GM21515 (cell line): Measurements from ENCODE around the gene ZNF532.
"Not testable (repeated sequence)": the region's sequence is repeated elsewhere in the genome, so short reads cannot be mapped to it uniquely, and the experiment has no call there.

Source experiments
- ATAC-seq: cut with Tn5 transposase; IDR thresholded peaks from one replicate; pipeline ENCODE4 v1.9.1; 2021; ENCODE audit not compliant: unreplicated experiment

ZNF532 gene

DNA sequence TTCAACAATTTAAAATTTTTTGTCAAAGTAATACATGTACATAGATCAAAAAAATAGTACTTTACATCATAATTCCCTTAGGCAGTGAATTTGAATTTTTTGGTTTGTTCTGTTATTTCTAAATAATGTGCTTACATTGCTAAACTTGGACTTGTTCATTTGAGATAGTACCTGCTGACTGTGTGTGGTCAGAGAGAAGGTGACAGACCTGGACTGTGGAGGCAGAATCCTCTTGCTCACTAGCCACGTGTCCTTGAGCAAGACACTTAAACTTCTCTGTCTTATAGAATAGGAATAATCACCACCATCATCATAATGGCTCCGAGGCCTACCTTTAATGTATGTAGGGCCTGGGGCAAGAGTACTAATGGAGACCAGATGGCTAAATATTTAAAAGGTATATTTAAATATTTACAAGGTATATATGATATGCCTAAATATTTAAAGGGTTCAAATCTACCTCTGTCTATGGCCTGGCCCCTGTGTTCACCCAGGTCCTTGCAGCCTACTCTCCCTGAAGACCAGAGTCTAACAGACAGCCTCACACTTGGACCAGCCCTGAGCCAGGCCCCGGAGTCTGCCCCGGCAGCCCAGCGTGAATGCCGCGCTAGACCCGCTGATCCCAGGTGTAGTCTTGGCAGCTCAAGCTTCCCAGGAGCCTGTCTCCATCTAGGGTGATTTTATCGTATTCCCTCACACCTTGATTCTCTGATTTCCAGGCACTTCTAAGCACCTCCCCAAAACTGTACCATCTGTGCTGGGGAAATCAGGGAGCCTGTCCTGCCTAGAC is 33.5 kb downstream of the ZNF532 start:
- ATAC-seq, result no peak

DNA sequence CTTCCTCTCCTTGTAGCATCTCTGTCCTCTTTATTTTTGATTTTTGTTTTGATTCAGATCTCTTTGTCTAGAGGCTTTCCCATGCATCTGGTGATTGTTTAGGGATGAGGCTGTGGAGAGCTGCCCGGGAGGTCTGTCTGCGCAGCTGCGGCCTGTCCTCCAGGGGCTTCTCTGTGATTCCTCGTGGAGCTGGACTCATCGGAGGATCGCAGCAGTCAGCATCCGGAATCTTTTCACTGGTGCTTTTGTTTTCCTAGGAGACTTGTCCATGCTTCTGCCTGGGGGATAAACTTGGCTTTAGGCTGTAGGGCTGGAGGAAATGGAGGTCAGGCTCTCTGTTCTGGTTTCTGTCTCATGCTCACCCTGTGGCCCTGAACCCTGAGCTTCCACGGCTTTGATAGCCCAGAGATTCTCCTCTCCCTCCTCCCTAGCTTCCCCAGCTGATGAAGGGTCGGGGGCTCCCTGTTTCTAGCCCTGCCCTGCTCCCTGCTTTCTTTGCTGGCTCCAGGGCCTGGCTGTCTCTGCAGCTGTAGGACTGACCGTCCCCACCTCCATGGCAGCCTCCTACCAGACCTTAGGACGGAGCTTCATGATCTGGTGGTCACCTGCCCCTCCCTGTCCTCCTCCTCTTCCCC is 35.5 kb downstream of the ZNF532 start:
- no peak for ATAC-seq

DNA sequence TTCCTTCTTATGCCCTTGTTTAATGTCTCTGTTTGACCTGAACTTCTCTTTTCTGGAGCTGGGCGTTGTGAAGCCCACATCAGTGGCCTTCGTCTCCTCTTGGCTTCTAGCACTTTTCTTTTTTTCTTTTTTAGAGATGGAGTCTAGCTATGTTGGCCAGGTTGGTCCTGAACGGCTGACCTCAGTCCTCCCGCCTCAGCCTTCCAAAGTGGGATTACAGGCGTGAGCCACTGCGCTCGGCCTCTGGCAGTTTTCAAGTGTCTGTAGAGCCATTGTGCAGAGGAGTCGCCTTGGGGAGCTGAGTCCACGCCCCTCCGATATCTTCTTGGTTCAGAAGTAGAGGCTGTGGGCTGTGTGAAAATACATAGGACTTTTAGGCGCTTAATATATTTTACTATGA is 36.5 kb downstream of the ZNF532 start:
- ATAC-seq, result no peak

DNA sequence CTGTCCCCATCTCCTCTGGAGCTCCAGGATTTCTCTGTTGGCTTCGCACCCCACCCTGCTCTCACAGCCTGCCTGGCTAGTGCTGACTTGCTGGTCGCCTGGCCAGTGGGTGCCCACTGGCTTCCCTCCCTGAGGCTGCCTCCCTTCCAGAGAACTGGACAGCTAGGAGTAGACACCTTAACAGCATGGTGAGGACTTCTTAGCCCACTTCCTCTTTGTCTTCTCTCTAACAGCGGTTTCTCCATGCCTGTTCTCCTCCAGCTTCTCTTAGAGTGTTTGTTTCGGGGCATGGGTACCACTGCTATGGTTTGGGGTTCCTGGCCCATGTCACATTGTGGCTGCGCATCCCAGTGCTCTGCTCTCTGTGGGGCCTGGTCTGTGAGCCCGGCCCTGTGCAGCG is 37.1 kb downstream of the ZNF532 start:
- ATAC-seq, result no peak

DNA sequence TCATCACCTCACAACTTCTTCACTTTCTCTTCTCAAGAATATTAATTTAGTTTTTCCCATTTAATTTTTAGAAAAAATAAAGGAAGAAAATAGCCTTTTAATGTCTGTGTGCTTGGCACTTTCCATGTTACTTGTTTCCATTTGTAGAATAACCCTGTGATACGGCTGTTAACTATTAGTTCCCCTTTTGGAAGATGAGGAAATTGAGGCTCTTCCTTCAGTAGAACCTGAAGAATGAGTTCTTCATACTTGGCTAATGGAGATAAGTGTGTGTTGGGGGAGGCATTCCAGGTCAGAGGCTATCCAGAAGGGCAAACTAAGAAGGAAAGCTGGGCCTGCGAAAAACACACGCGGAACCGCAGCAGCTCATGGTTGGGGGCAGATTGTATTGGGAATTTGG is 38.3 kb downstream of the ZNF532 start:
- no peak for ATAC-seq

DNA sequence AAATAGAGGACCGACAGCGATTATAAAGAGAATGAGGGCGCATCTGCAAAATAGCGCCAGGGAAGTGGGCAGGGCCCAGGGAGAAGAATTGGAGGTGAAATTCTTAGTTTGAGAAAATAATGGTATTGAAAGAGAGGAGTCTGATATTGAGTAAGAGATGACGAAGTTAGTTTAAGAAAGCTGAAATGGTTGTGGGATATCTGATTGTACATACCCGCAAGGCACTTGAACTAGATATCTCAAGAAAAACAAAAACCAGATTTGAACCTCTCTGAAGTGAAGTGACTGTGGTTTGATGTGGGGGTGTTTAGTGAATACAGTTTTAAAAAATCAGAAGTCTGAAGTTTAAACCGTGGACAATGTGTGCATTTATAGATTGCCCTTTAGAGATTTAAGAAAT is 38.9 kb downstream of the ZNF532 start:
- no peak for ATAC-seq

DNA sequence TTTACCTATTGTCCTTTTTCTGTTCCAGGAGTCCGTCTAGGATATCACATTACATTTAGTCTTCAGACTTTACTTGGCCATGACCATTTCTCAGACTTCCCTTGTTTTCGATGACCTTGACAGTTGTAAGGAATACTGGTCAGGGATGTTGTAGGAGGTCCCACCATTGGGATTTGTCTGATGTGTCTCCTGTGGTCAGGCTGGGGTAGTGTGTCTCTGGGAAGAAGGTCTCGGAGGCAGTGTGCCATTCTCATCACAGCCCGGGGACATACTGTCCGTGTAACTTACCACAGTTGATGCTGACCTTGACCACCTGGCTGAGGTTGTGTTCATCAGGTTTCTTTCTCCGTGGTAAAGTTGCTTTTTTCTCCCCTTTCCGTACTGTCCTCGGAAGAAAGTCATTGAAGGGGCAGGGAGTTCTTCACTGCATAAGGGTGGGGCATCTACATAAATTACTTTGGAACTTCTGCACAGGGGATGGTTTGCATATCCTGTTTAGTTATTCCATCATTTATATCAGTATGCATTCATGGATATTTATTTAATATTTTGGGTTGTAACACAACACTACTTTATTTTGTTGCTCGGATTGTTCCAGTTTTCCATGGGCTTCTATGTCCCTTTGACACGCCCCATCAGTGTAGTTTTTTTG is 41.2 kb downstream of the ZNF532 start:
- ATAC-seq, result no peak

DNA sequence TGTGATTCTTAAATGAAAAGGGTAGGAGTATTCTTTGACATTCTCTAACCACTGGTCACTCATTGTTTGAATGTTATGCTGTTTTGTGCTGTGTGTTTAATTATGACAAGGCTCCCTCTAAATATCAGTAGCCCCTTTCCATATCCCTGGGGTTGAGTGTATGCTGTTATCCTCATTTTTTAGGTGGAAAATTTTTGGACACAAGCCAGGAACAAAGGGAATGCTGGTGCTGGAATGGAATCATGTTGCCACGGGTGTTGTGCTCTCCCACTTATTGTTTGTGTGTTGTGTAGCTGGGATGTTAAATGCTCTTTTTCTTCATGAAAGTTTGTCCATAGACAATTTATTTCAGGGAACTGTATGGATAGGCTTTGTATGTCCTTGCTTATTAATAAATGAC is 43.3 kb downstream of the ZNF532 start:
- no peak for ATAC-seq

DNA sequence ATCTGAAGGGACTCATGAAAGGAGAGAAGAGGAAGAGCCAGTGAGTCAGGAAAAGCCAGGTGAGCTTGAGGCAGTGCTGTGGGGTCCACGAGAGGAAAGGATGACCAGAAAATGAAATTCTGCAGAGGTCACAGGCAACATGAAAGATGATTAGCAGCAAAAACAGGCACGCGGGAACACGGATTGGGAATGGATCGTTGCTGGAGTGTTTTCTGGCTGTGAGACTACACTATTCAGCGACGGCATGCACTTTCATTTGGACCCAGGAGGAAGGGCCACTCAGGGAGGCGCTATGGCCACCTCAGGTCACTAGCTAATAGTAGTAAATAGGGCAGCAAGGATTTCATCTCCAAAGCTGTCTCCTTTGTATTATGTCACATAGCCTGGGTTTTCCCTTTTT is 44.8 kb downstream of the ZNF532 start:
- ATAC-seq, result no peak

DNA sequence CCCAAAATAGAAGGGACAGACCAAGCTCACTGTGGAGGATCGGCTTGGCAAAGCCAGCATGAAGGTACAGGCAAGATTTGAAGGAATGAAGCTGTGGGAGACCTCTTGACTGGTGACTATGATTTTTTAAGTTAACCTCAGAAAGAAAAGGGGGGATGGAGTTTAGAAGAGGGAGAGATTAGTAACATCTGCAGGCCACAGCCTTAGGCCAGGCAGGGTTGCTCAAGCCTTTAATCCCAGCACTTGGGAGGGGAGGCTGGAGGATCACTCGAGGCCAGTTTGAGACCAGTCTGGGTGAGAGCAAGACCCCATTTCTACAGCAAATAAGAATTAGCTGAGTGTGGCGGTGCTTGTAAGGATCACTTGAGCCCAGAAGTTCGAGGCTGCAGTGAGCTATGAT is 46.6 kb downstream of the ZNF532 start:
- no peak for ATAC-seq

DNA sequence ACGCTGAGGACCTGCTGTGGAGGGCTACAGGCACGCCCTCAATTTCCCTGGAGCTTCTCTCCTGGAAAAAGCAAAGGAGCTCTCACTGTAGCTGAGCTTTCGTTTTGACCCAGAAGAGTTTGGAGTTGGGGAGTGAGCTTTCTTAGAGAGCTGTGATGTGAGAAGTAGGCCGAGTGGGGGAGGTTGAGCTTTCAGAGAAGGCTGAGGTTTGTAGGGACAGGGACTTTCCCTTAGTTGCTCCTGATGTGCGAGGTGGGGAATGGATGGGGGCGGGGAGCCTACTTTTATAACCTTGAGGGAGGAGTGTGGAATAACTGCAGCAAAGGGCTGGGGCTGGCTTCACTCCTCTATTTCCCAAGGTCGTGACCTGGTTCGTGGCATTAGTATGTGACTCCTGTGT is 47.1 kb downstream of the ZNF532 start:
- ATAC-seq, result no peak

DNA sequence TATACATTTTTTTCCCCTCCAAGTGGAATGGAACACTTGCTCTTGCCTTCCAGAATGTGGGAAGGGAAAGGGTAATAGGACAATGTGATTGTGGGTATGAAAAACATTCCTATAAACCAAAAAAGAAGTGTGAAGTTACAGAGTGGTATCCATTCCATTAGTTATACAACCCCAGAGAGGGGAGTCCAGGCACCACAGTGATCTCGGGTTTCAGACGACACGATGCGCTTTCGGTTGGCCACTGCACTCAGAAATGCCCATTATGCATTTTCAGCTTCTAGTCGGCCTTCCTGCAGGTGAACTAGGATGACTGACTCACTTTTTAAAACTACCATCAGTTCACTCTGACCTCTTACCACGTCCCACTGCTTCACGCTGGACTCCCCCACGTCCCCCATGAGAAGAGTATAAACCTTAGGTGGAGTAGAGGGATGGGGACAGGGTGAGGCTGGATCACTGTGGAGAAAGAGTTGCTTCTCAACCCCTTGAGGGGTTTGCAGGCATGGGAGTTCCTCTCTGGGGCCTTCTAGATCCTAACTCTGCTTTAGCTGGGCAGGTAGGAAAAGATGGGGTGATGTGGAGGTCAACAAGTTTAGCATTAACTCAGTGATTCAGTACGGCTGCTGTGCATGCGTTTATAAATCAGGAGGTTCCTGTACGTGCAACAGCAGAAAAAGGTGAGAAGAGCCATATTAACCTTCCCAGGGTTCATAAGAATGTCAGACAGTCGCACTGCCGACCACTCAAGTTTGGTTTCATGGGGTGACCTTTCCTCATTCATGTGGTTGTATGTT is 50.5 kb downstream of the ZNF532 start:
- ATAC-seq, result no peak

DNA sequence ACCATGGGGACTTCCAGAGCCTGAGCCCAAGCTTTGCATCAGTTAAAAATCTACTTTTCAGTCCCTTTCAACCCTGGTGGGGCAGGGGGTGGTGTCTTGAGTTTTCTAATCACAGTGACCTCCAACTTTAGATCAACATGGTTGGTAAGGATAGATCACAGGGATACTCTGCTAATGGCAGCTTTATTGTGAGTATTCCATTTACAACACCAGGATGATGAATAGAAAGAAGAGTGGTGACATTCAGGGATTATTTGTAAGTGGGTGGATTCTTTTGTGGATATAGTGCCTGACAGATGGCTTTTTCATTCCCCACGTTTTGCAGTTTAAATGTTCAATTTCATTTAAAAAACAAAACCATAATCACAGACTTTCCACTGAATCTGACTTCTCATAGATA is 51.3 kb downstream of the ZNF532 start:
- ATAC-seq, result no peak

DNA sequence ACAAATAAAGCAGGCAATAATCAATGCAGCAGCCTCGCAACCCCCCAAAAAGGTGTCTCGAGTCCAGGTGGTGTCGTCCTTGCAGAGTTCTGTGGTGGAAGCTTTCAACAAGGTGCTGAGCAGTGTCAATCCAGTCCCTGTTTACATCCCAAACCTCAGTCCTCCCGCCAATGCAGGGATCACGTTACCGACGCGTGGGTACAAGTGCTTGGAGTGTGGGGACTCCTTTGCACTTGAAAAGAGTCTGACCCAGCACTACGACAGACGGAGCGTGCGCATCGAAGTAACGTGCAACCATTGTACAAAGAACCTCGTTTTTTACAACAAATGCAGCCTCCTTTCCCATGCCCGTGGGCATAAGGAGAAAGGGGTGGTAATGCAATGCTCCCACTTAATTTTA is 55.3 kb downstream of the ZNF532 start:
- ATAC-seq, result not testable (repeated sequence)

DNA sequence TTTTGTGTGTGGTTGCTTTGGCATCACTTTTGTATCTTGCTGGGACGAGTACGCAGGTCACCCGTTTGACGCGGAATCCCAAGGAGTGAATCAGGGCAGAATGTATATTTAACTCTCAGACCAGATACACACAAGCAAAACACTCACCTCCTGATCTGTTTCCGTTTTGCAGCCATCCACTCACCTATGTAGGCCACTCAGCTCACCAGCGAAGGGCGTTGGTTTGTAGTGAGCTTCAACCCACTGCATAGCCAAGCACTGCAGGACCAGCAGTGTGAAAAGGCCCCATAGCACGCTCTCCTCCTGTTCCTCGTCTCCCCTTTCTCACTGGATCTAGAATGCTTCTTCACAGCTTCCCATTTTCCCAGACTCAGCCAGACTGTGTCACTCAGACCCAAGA is 58.3 kb downstream of the ZNF532 start:
- no peak for ATAC-seq

DNA sequence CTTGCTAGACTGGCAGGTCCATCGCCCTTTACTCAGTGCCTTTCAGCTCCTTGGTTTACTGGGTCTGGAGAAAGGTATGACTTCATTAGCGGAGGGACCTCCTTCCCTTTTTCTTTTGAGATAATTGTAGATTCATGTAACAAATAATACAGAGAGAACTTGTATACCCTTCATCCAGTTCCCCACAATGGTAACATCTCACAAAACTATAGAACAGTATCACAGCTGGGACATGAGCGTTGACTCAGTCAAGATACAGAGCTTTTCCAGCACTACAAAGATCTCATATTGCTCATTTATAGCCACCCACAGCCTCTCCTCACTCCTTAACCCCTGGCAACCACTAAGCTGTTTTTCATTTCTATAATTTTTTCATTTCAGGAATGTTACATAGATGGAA is 59.8 kb downstream of the ZNF532 start:
- no peak for ATAC-seq

DNA sequence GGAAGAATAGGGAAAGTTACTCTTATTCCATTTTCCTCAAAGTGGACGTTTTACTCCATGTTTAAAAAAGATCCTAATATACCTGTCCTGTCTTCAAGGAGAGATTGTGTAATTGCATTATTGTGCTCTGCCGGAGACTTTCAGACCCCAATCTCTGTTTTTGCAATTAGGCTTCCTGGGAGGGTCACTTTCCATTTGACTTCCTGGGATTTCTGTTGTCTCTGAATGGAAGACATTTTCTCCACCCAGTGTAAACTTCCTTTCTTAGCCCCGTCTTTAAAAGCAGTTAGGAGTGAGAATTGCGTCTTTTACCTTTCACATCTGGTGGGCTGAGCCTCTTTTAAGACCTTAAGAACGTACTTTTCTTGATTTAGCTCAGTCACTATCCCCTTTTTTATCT is 63.0 kb downstream of the ZNF532 start:
- no peak for ATAC-seq

DNA sequence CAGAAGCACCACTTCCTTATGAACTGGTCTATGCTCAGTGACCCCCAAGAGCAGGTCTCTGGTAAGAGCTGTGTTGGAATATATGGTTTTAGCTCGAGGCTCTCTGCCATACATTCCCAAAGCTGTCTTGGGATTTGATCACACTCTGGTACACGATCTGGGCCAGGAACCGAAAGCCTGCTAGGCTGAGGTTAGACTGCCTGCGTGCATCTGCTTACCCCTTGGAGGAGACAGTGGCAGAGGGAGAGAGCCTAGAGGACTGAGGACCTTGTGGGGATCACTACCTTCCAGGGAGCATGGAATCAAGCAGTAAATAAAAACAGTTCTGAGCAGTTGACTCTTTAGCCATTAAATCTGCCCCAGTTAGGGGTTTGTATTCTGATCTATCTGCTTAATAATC is 63.7 kb downstream of the ZNF532 start:
- ATAC-seq, result no peak

DNA sequence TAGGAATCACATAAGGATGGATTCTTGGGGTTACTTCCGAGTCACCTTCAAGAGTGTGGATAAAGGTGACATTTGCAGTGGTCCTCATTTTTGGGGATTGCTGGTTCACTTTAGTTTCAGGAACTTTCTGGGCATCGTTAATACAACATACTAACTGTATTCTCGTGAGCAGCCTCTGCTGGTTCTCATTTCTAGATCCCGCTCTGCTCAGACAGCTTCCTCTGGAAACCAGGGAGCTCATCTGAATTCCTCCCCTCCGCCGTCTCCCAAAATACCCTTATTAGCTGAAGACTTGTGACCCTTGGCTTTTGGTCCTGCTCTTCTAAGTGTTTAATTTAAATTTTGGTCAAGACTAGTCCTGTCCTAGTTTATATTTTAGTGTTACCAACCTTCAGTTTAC is 64.5 kb downstream of the ZNF532 start:
- no peak for ATAC-seq

DNA sequence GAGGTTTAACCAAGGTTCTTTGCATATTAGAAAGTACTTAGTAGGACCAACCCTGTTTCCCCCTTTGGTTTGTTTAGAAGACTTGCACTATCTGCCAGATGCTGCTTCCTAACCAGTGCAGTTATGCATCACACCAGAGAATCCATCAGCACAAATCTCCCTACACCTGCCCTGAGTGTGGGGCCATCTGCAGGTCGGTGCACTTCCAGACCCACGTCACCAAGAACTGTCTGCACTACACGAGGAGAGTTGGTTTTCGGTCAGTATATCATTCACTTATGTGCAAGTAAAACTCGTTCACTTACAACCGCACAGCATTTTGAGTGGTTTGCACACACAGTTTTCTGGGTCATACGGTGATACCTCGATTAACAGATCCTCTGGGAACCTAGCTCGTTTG is 69.7 kb downstream of the ZNF532 start:
- no peak for ATAC-seq

DNA sequence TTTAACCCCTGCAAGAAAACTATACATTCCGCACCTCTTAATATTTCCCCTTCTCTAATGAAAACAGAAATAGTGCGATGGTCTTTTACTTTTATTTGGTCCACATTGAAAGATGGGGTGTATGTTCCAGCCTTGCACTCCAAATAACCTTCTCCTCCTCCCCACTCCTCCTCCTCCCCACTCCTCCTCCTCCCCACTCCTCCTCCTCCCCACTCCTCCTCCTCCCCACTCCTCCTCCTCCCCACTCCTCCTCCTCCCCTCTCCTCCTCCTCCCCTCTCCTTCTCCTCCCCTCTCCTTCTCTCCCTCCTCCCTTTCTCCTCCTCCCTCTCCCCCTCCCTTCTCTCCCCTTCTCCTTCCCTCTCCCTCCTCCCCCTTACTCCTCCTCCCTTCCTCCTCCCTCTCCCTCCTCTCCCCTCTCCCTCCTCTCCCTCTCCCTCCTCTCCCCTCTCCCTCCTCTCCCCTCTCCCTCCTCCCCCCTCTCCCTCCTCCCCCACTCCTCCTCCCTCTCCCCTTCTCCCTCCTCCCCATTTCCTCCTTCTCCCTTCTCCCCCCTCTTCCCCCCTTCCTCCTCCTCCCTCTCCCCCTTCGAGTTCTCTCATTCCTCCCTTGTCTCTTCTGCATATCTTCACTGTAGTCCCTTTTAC is 70.4 kb downstream of the ZNF532 start:
- no peak for ATAC-seq
